HCT116 (cell line): ENCODE data around the gene AKAP13. TPM values are rescaled to one million over a fixed set of nuclear protein-coding genes. Genes with fewer than 3 reads are reported as not detected.

ENCODE experiments used
- ATAC-seq: fragments of 200-7000 bp; cut with Tn5 transposase; 2 replicates; pipeline ENCODE4 v1.9.1; 2020; ENCODE audit warnings: mild to moderate bottlenecking, moderate library complexity
- BruUV-seq: library from RNA; stranded (reverse); fragments of 400-500 nt; replicated peaks from 2 replicates; lab custom pipeline; 2021; lab: Mats Ljungman, UMichigan
- CTCF ChIA-PET: fragments of 300-600 bp; sonication (Branson Sonifier 250); formaldehyde crosslinking; loops from one replicate; lab custom pipeline; 2021; ENCODE audit warnings: antibody characterized with exemption; lab: Charles Lee
- POLR2A ChIA-PET: fragments of 300-600, 350-600 bp; sonication (Branson Sonifier 250); formaldehyde crosslinking; loops from one replicate; lab custom pipeline; 2021; ENCODE audit warnings: antibody characterized with exemption; lab: Charles Lee
- RAD21 ChIA-PET, 2 experiments: fragments of 300-600 bp; sonication (Branson Sonifier 250); formaldehyde crosslinking; loops; one replicate each; lab custom pipeline; 2023; ENCODE audit warnings: low total read pairs in 2 of 2; ENCODE audit not compliant: uncharacterized antibody in 2 of 2, unreplicated experiment in 2 of 2, low non-redundant PET in 1 of 2; lab: Charles Lee
- DNase-seq: peaks from one replicate; pipeline ENCODE4 v3.0.0-alpha.2; 2010; ENCODE audit warnings: low read depth, low spot score
- H2AFZ ChIP-seq: fragments of 200-600 bp; shearing (Covaris generic), sonication (generic); 2 replicates; pipeline ENCODE4 v1.6.1; 2017; ENCODE audit warnings: low read depth, mixed run types, mixed read lengths, antibody characterized with exemption, low read length; ENCODE audit not compliant: poor library complexity, severe bottlenecking
- H3K27ac ChIP-seq: 2 replicates; pipeline ENCODE4 v1.5.1; 2012; ENCODE audit warnings: low read depth, low read length
- H3K27me3 ChIP-seq: fragments of 200-600 bp; sonication (generic); 2 replicates; pipeline ENCODE4 v1.6.1; 2016; ENCODE audit warnings: mixed run types, low read length, mixed read lengths; ENCODE audit not compliant: insufficient read depth
- H3K36me3 ChIP-seq, 2 experiments: fragments of 200-500 bp in 1 of 2; fragments of 200-600 bp in 1 of 2; sonication (Bioruptor generic) in 1 of 2; sonication (generic) in 1 of 2; 2 replicates each; pipeline versions ENCODE4 v1.5.1 to v1.6.1; 2014 to 2016; ENCODE audit warnings: low read length in 2 of 2, inconsistent platforms in 1 of 2, mixed read lengths in 1 of 2, mixed run types in 1 of 2; ENCODE audit not compliant: insufficient read depth in 2 of 2, control insufficient read depth in 1 of 2
- H3K4me1 ChIP-seq, 2 experiments: fragments of 200-600 bp in 1 of 2; sonication (generic) in 1 of 2; 2 replicates each; pipeline versions ENCODE4 v1.5.1 to v1.6.1; 2012 to 2017; ENCODE audit warnings: low read length in 2 of 2, inconsistent platforms in 1 of 2, mild to moderate bottlenecking in 1 of 2, mixed read lengths in 1 of 2, mixed run types in 1 of 2, moderate library complexity in 1 of 2; ENCODE audit not compliant: insufficient read depth in 2 of 2, control insufficient read depth in 1 of 2
- H3K4me2 ChIP-seq: fragments of 200-600 bp; sonication (generic); 2 replicates; pipeline ENCODE4 v1.6.1; 2017; ENCODE audit warnings: mixed run types, low read length, mixed read lengths
- H3K4me3 ChIP-seq, 2 experiments: fragments of 200-600 bp in 1 of 2; sonication (generic) in 1 of 2; replicated peaks in 1 of 2; 2 replicates each; pipeline ENCODE4 v1.5.1; 2011 to 2016; ENCODE audit warnings: low read length in 2 of 2, control low read depth in 1 of 2, low read depth in 1 of 2, mild to moderate bottlenecking in 1 of 2, mixed read lengths in 1 of 2, mixed run types in 1 of 2
- H3K79me2 ChIP-seq: fragments of 200-600 bp; sonication (generic); 2 replicates; pipeline ENCODE4 v1.6.1; 2017; ENCODE audit warnings: mild to moderate bottlenecking, mixed run types, low read length, moderate library complexity, mixed read lengths; ENCODE audit not compliant: insufficient read depth
- H3K9ac ChIP-seq: fragments of 200-600 bp; sonication (generic); 2 replicates; pipeline ENCODE4 v1.6.1; 2016; ENCODE audit warnings: low read length, mixed read lengths
- H3K9me2 ChIP-seq: fragments of 200-600 bp; sonication (generic), shearing (Covaris generic); 2 replicates; pipeline ENCODE4 v1.6.1; 2017; ENCODE audit warnings: mixed run types, mild to moderate bottlenecking, moderate library complexity; ENCODE audit not compliant: insufficient read depth
- H3K9me3 ChIP-seq, 2 experiments: fragments of 200-500 bp in 1 of 2; fragments of 200-600 bp in 1 of 2; sonication (Bioruptor generic) in 1 of 2; sonication (generic) in 1 of 2; 2 replicates each; pipeline ENCODE4 v1.6.1; 2014 to 2017; ENCODE audit warnings: low read length in 2 of 2, mixed read lengths in 2 of 2, inconsistent platforms in 1 of 2, low read depth in 1 of 2, mild to moderate bottlenecking in 1 of 2, mixed run types in 1 of 2, moderate library complexity in 1 of 2; ENCODE audit not compliant: control insufficient read depth in 1 of 2, insufficient read depth in 1 of 2
- H4K20me1 ChIP-seq: fragments of 200-600 bp; sonication (generic), shearing (Covaris generic); 2 replicates; pipeline ENCODE4 v1.6.1; 2017; ENCODE audit warnings: mixed run types, mild to moderate bottlenecking, moderate library complexity; ENCODE audit not compliant: insufficient read depth
- CTCF ChIP-seq, 3 experiments: fragments of 200-600 bp in 1 of 3; sonication (generic) in 1 of 3; IDR thresholded peaks in 2 of 3; conservative IDR thresholded peaks in 1 of 3; 2 replicates each; pipeline ENCODE4 v1.5.1; 2012 to 2017; ENCODE audit warnings: low read depth in 2 of 3, low read length in 2 of 3, antibody characterized with exemption in 1 of 3, borderline replicate concordance in 1 of 3, control low read depth in 1 of 3, mild to moderate bottlenecking in 1 of 3, mixed read lengths in 1 of 3, mixed run types in 1 of 3, moderate library complexity in 1 of 3; ENCODE audit not compliant: insufficient read depth in 1 of 3
- EGR1 ChIP-seq: IDR thresholded peaks from 2 replicates; pipeline ENCODE4 v1.6.1; 2012; ENCODE audit warnings: low read depth
- EZH2phosphoT487 ChIP-seq: fragments of 200-600 bp; IDR thresholded peaks from 2 replicates; pipeline ENCODE4 v1.6.1; 2018; ENCODE audit warnings: antibody characterized with exemption, borderline replicate concordance
- FOSL1 ChIP-seq: IDR thresholded peaks from 2 replicates; pipeline ENCODE4 v1.6.1; 2012; ENCODE audit warnings: low read depth
- JUND ChIP-seq: IDR thresholded peaks from 2 replicates; pipeline ENCODE4 v1.6.1; 2012
- SIN3A ChIP-seq: IDR thresholded peaks from 2 replicates; pipeline ENCODE4 v1.6.1; 2012; ENCODE audit warnings: low read depth
- SP1 ChIP-seq: IDR thresholded peaks from 2 replicates; pipeline ENCODE4 v1.6.1; 2012; ENCODE audit warnings: low read depth
- TCF7L2 ChIP-seq: IDR thresholded peaks from 2 replicates; pipeline ENCODE4 v1.7.0; 2011; ENCODE audit warnings: borderline replicate concordance, inconsistent platforms; ENCODE audit not compliant: insufficient read depth, insufficient read length; ENCODE audit errors: extremely low read depth
- YY1 ChIP-seq: IDR thresholded peaks from 2 replicates; pipeline ENCODE4 v1.6.1; 2011; ENCODE audit warnings: low read length, low read depth, moderate library complexity, mild to moderate bottlenecking; ENCODE audit not compliant: insufficient replicate concordance; ENCODE audit errors: extremely low read depth
- ZNF274 ChIP-seq: fragments of 200-500 bp; sonication (Bioruptor generic); IDR thresholded peaks from 2 replicates; pipeline ENCODE4 v1.6.1; 2014; ENCODE audit warnings: mild to moderate bottlenecking, low read depth, low read length, inconsistent platforms
- intact Hi-C: fragments of 100-400 bp; cut with micrococcal nuclease; formaldehyde crosslinking; loops from 2 replicates; pipeline ENCODE4 v1.10.0; 2022
- total RNA-seq: library from RNA; stranded (reverse); gene quantifications from one replicate; pipeline ENCODE4 v1.2.1, GENCODE V29; 2021; ENCODE audit not compliant: unreplicated experiment
- TF ChIP-seq, protein P1 (sequence below): IDR thresholded peaks from 2 replicates; pipeline ENCODE4 v1.6.1; 2012
- TF ChIP-seq, protein P2 (sequence below): IDR thresholded peaks from 2 replicates; pipeline ENCODE4 v1.6.1; 2012

Gene AKAP13
- total RNA-seq, 1 experiment from 2014 or later: 43.1 TPM

GRCh38 chr15:85353516-85353915 lies 26.9 kb upstream of the AKAP13 start:
- DNase-seq (no peak), ATAC-seq (no peak)
- no peak overlapping the region for H2AFZ ChIP-seq
- no peak overlapping the region for H3K4me2 ChIP-seq
- H3K79me2 ChIP-seq: no peaks in the 10 kb centered on the region
- no TSS peak for BruUV-seq
- no peaks in the 10 kb centered on the region for H3K9me2 ChIP-seq
- no peak overlapping the region for H3K27ac ChIP-seq
- H3K9me3 ChIP-seq: no peaks in the 10 kb centered on the region
- H3K36me3 ChIP-seq: no peaks in the 10 kb centered on the region
- ChIA-PET RAD21 (no interaction called here), CTCF (no interaction called here), POLR2A (interaction anchor here (0.7 kb wide), 1 partner anchor 408 kb away, joined by 3 read pairs; no protein-coding TSS in a partner anchor)
- intact Hi-C loops: no loop called here
- H4K20me1 ChIP-seq: no peaks in the 10 kb centered on the region
- no peak overlapping the region for H3K9ac ChIP-seq
- H3K4me1 ChIP-seq: peaks cover 11 to 24% of the 10 kb centered on the region in 2 experiments
- H3K27me3 ChIP-seq: no peaks in the 10 kb centered on the region
- no peak for TF ChIP-seq JUND
- no peak for TF ChIP-seq TCF7L2
- TF ChIP-seq YY1: no peak
- TF ChIP-seq SP1: no peak
- no peak for TF ChIP-seq ZNF274
- TF ChIP-seq FOSL1: no peak
- TF ChIP-seq, protein P1, sequence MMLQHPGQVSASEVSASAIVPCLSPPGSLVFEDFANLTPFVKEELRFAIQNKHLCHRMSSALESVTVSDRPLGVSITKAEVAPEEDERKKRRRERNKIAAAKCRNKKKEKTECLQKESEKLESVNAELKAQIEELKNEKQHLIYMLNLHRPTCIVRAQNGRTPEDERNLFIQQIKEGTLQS: no peak
- TF ChIP-seq, protein P2, sequence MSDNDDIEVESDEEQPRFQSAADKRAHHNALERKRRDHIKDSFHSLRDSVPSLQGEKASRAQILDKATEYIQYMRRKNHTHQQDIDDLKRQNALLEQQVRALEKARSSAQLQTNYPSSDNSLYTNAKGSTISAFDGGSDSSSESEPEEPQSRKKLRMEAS: no peak
- TF ChIP-seq CTCF (IDR thresholded peaks at IDR 0.05 in 2 of 3, conservative IDR thresholded peaks at IDR 0.05 in 1 of 3; ENCODE audit: borderline replicate concordance in 1 of 3, insufficient read depth in 1 of 3, low read depth in 2 of 3, low read length in 2 of 3): no peak
- no peak for TF ChIP-seq EZH2phosphoT487
- TF ChIP-seq EGR1: no peak
- TF ChIP-seq SIN3A: no peak
- H3K4me3 ChIP-seq: no peak overlapping the region
